Body of pancreas (tissue), 4 donors: Measurements from ENCODE around the gene VGLL3.

Experiments
- POLR2A ChIP-seq, 3 donors: fragments of 450-650 bp; IDR thresholded peaks; one replicate each; pipeline ENCODE4 v1.6.1; 2016; ENCODE audit warnings: antibody characterized with exemption in 3 of 3, mild to moderate bottlenecking in 2 of 3
- TF ChIP-seq, protein P1 (sequence below), 7 experiments: fragments of 450-650 bp in 4 of 7; fragments of 200-600 bp in 3 of 7; sonication (generic) in 3 of 7; IDR thresholded peaks; one replicate each; pipeline ENCODE4 v1.5.1; 2016 to 2019; ENCODE audit warnings: antibody characterized with exemption in 7 of 7

DNA sequence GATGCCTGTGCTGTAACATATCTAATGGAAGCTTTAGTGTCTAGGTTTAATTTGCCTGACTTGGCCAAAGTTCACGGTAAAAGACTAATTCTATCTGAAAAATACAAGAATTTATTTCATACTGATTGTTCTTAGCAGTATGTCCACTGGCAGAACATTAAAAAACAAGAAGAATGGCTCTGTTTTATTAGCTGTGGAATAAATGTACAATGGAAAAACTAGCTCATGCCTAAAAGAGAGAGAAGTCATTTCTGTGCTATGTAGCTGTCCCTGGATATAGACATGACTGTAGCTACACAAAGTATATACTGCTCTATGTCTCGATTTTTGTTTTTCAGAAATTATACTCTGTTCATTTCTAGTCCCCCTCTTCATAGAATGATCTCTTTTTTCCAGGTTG lies 13.9 kb upstream of the VGLL3 start:
- TF ChIP-seq, protein P1, sequence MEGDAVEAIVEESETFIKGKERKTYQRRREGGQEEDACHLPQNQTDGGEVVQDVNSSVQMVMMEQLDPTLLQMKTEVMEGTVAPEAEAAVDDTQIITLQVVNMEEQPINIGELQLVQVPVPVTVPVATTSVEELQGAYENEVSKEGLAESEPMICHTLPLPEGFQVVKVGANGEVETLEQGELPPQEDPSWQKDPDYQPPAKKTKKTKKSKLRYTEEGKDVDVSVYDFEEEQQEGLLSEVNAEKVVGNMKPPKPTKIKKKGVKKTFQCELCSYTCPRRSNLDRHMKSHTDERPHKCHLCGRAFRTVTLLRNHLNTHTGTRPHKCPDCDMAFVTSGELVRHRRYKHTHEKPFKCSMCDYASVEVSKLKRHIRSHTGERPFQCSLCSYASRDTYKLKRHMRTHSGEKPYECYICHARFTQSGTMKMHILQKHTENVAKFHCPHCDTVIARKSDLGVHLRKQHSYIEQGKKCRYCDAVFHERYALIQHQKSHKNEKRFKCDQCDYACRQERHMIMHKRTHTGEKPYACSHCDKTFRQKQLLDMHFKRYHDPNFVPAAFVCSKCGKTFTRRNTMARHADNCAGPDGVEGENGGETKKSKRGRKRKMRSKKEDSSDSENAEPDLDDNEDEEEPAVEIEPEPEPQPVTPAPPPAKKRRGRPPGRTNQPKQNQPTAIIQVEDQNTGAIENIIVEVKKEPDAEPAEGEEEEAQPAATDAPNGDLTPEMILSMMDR (IDR thresholded peaks at IDR 0.05), result no peak
- TF ChIP-seq POLR2A (IDR thresholded peaks at IDR 0.05), result no peak
